HCT116 (cell line): ENCODE data around the gene FGL2. TPM values are rescaled to one million over a fixed set of nuclear protein-coding genes. Genes with fewer than 3 reads are reported as not detected.

ENCODE experiments used
- ATAC-seq: fragments of 200-7000 bp; cut with Tn5 transposase; 2 replicates; pipeline ENCODE4 v1.9.1; 2020; ENCODE audit warnings: mild to moderate bottlenecking, moderate library complexity
- BruUV-seq: library from RNA; stranded (reverse); fragments of 400-500 nt; replicated peaks from 2 replicates; lab custom pipeline; 2021; lab: Mats Ljungman, UMichigan
- CTCF ChIA-PET: fragments of 300-600 bp; sonication (Branson Sonifier 250); formaldehyde crosslinking; loops from one replicate; lab custom pipeline; 2021; ENCODE audit warnings: antibody characterized with exemption; lab: Charles Lee
- POLR2A ChIA-PET: fragments of 300-600, 350-600 bp; sonication (Branson Sonifier 250); formaldehyde crosslinking; loops from one replicate; lab custom pipeline; 2021; ENCODE audit warnings: antibody characterized with exemption; lab: Charles Lee
- RAD21 ChIA-PET, 2 experiments: fragments of 300-600 bp; sonication (Branson Sonifier 250); formaldehyde crosslinking; loops; one replicate each; lab custom pipeline; 2023; ENCODE audit warnings: low total read pairs in 2 of 2; ENCODE audit not compliant: uncharacterized antibody in 2 of 2, unreplicated experiment in 2 of 2, low non-redundant PET in 1 of 2; lab: Charles Lee
- DNase-seq: peaks from one replicate; pipeline ENCODE4 v3.0.0-alpha.2; 2010; ENCODE audit warnings: low read depth, low spot score
- H2AFZ ChIP-seq: fragments of 200-600 bp; shearing (Covaris generic), sonication (generic); 2 replicates; pipeline ENCODE4 v1.6.1; 2017; ENCODE audit warnings: low read depth, mixed run types, mixed read lengths, antibody characterized with exemption, low read length; ENCODE audit not compliant: poor library complexity, severe bottlenecking
- H3K27ac ChIP-seq: 2 replicates; pipeline ENCODE4 v1.5.1; 2012; ENCODE audit warnings: low read depth, low read length
- H3K27me3 ChIP-seq: fragments of 200-600 bp; sonication (generic); 2 replicates; pipeline ENCODE4 v1.6.1; 2016; ENCODE audit warnings: mixed run types, low read length, mixed read lengths; ENCODE audit not compliant: insufficient read depth
- H3K36me3 ChIP-seq, 2 experiments: fragments of 200-500 bp in 1 of 2; fragments of 200-600 bp in 1 of 2; sonication (Bioruptor generic) in 1 of 2; sonication (generic) in 1 of 2; 2 replicates each; pipeline versions ENCODE4 v1.5.1 to v1.6.1; 2014 to 2016; ENCODE audit warnings: low read length in 2 of 2, inconsistent platforms in 1 of 2, mixed read lengths in 1 of 2, mixed run types in 1 of 2; ENCODE audit not compliant: insufficient read depth in 2 of 2, control insufficient read depth in 1 of 2
- H3K4me1 ChIP-seq, 2 experiments: fragments of 200-600 bp in 1 of 2; sonication (generic) in 1 of 2; 2 replicates each; pipeline versions ENCODE4 v1.5.1 to v1.6.1; 2012 to 2017; ENCODE audit warnings: low read length in 2 of 2, inconsistent platforms in 1 of 2, mild to moderate bottlenecking in 1 of 2, mixed read lengths in 1 of 2, mixed run types in 1 of 2, moderate library complexity in 1 of 2; ENCODE audit not compliant: insufficient read depth in 2 of 2, control insufficient read depth in 1 of 2
- H3K4me2 ChIP-seq: fragments of 200-600 bp; sonication (generic); 2 replicates; pipeline ENCODE4 v1.6.1; 2017; ENCODE audit warnings: mixed run types, low read length, mixed read lengths
- H3K4me3 ChIP-seq, 2 experiments: fragments of 200-600 bp in 1 of 2; sonication (generic) in 1 of 2; replicated peaks in 1 of 2; 2 replicates each; pipeline ENCODE4 v1.5.1; 2011 to 2016; ENCODE audit warnings: low read length in 2 of 2, control low read depth in 1 of 2, low read depth in 1 of 2, mild to moderate bottlenecking in 1 of 2, mixed read lengths in 1 of 2, mixed run types in 1 of 2
- H3K79me2 ChIP-seq: fragments of 200-600 bp; sonication (generic); 2 replicates; pipeline ENCODE4 v1.6.1; 2017; ENCODE audit warnings: mild to moderate bottlenecking, mixed run types, low read length, moderate library complexity, mixed read lengths; ENCODE audit not compliant: insufficient read depth
- H3K9ac ChIP-seq: fragments of 200-600 bp; sonication (generic); 2 replicates; pipeline ENCODE4 v1.6.1; 2016; ENCODE audit warnings: low read length, mixed read lengths
- H3K9me2 ChIP-seq: fragments of 200-600 bp; sonication (generic), shearing (Covaris generic); 2 replicates; pipeline ENCODE4 v1.6.1; 2017; ENCODE audit warnings: mixed run types, mild to moderate bottlenecking, moderate library complexity; ENCODE audit not compliant: insufficient read depth
- H3K9me3 ChIP-seq, 2 experiments: fragments of 200-500 bp in 1 of 2; fragments of 200-600 bp in 1 of 2; sonication (Bioruptor generic) in 1 of 2; sonication (generic) in 1 of 2; 2 replicates each; pipeline ENCODE4 v1.6.1; 2014 to 2017; ENCODE audit warnings: low read length in 2 of 2, mixed read lengths in 2 of 2, inconsistent platforms in 1 of 2, low read depth in 1 of 2, mild to moderate bottlenecking in 1 of 2, mixed run types in 1 of 2, moderate library complexity in 1 of 2; ENCODE audit not compliant: control insufficient read depth in 1 of 2, insufficient read depth in 1 of 2
- H4K20me1 ChIP-seq: fragments of 200-600 bp; sonication (generic), shearing (Covaris generic); 2 replicates; pipeline ENCODE4 v1.6.1; 2017; ENCODE audit warnings: mixed run types, mild to moderate bottlenecking, moderate library complexity; ENCODE audit not compliant: insufficient read depth
- CBX3 ChIP-seq: IDR thresholded peaks from 2 replicates; pipeline ENCODE4 v1.6.1; 2012; ENCODE audit warnings: low read depth
- CEBPB ChIP-seq: IDR thresholded peaks from 2 replicates; pipeline ENCODE4 v1.6.1; 2012; ENCODE audit warnings: low read depth
- EGR1 ChIP-seq: IDR thresholded peaks from 2 replicates; pipeline ENCODE4 v1.6.1; 2012; ENCODE audit warnings: low read depth
- ELF1 ChIP-seq: IDR thresholded peaks from 2 replicates; pipeline ENCODE4 v1.6.1; 2012; ENCODE audit warnings: low read depth, borderline replicate concordance
- EZH2phosphoT487 ChIP-seq: fragments of 200-600 bp; IDR thresholded peaks from 2 replicates; pipeline ENCODE4 v1.6.1; 2018; ENCODE audit warnings: antibody characterized with exemption, borderline replicate concordance
- FOSL1 ChIP-seq: IDR thresholded peaks from 2 replicates; pipeline ENCODE4 v1.6.1; 2012; ENCODE audit warnings: low read depth
- JUND ChIP-seq: IDR thresholded peaks from 2 replicates; pipeline ENCODE4 v1.6.1; 2012
- MAX ChIP-seq: IDR thresholded peaks from 2 replicates; pipeline ENCODE4 v1.6.1; 2012
- RAD21 ChIP-seq: IDR thresholded peaks from 2 replicates; pipeline ENCODE4 v1.6.1; 2012; ENCODE audit warnings: low read depth, mild to moderate bottlenecking
- REST ChIP-seq: IDR thresholded peaks from 2 replicates; pipeline ENCODE4 v1.6.1; 2012; ENCODE audit warnings: low read depth
- SP1 ChIP-seq: IDR thresholded peaks from 2 replicates; pipeline ENCODE4 v1.6.1; 2012; ENCODE audit warnings: low read depth
- SRF ChIP-seq: IDR thresholded peaks from 2 replicates; pipeline ENCODE4 v1.6.1; 2012; ENCODE audit warnings: low read depth
- TCF7L2 ChIP-seq: IDR thresholded peaks from 2 replicates; pipeline ENCODE4 v1.7.0; 2011; ENCODE audit warnings: borderline replicate concordance, inconsistent platforms; ENCODE audit not compliant: insufficient read depth, insufficient read length; ENCODE audit errors: extremely low read depth
- YY1 ChIP-seq: IDR thresholded peaks from 2 replicates; pipeline ENCODE4 v1.6.1; 2011; ENCODE audit warnings: low read length, low read depth, moderate library complexity, mild to moderate bottlenecking; ENCODE audit not compliant: insufficient replicate concordance; ENCODE audit errors: extremely low read depth
- ZFX ChIP-seq: fragments of 450-650 bp; IDR thresholded peaks from 2 replicates; pipeline ENCODE4 v1.6.1; 2017
- ZNF274 ChIP-seq: fragments of 200-500 bp; sonication (Bioruptor generic); IDR thresholded peaks from 2 replicates; pipeline ENCODE4 v1.6.1; 2014; ENCODE audit warnings: mild to moderate bottlenecking, low read depth, low read length, inconsistent platforms
- intact Hi-C: fragments of 100-400 bp; cut with micrococcal nuclease; formaldehyde crosslinking; loops from 2 replicates; pipeline ENCODE4 v1.10.0; 2022
- total RNA-seq: library from RNA; stranded (reverse); gene quantifications from one replicate; pipeline ENCODE4 v1.2.1, GENCODE V29; 2021; ENCODE audit not compliant: unreplicated experiment

The FGL2 gene
- total RNA-seq, 1 experiment from 2014 or later: not detected

- Histone ChIP-seq H4K20me1 (no peaks in the 10 kb centered on the region), H3K4me2 (no peak overlapping the region)
- no peak for ATAC-seq
- TF ChIP-seq RAD21 (no peak), SP1 (no peak), EZH2phosphoT487 (no peak), EGR1 (no peak), ZNF274 (no peak), YY1 (no peak), CEBPB (no peak), TCF7L2 (no peak)
- TF ChIP-seq, all 23 proteins: peak for 0
- no peaks in the 10 kb centered on the region for H3K4me1 ChIP-seq
- H3K4me3 ChIP-seq: no peak overlapping the region
- H3K27ac ChIP-seq: no peak overlapping the region
- H3K9me3 ChIP-seq: no peaks in the 10 kb centered on the region
- ChIA-PET RAD21 (no interaction called here), CTCF (no interaction called here), POLR2A (no interaction called here)
- no peak for DNase-seq
- H3K27me3 ChIP-seq: no peaks in the 10 kb centered on the region
- no peak overlapping the region for H3K9ac ChIP-seq
- H2AFZ ChIP-seq: no peak overlapping the region
- no peaks in the 10 kb centered on the region for H3K79me2 ChIP-seq
- intact Hi-C loops: no loop called here
- no peaks in the 10 kb centered on the region for H3K36me3 ChIP-seq
- no TSS peak for BruUV-seq
- no peaks in the 10 kb centered on the region for H3K9me2 ChIP-seq
Measured at GRCh38 chr7:77200542-77200941, 923 bp upstream of the FGL2 start.

- Histone ChIP-seq H3K36me3 (no peaks in the 10 kb centered on the region), H3K27ac (no peak overlapping the region), H2AFZ (no peak overlapping the region), H3K79me2 (no peaks in the 10 kb centered on the region), H3K9me2 (no peaks in the 10 kb centered on the region), H3K4me2 (no peak overlapping the region), H3K9ac (no peak overlapping the region), H3K27me3 (no peaks in the 10 kb centered on the region), H3K4me3 (no peak overlapping the region), H4K20me1 (no peaks in the 10 kb centered on the region), H3K9me3 (no peaks in the 10 kb centered on the region), H3K4me1 (no peaks in the 10 kb centered on the region)
- ChIA-PET CTCF (no interaction called here), RAD21 (no interaction called here), POLR2A (no interaction called here)
- no peak for DNase-seq
- no peak for ATAC-seq
- BruUV-seq: no TSS peak
- intact Hi-C loops: no loop called here
- TF ChIP-seq MAX (no peak), FOSL1 (no peak), CEBPB (no peak), SRF (no peak), CBX3 (no peak), JUND (no peak), EZH2phosphoT487 (no peak), YY1 (no peak), ELF1 (no peak), REST (no peak), EGR1 (no peak), ZFX (no peak)
Measured at GRCh38 chr7:77197141-77197540, 2.5 kb downstream of the FGL2 start.
